SH-SY5Y (cell line): ENCODE measurements around the gene BACH2.

Experiments used
- GATA2 ChIP-seq: IDR thresholded peaks from 2 replicates; pipeline ENCODE4 v1.6.1; 2011; ENCODE audit warnings: mild to moderate bottlenecking, low read depth, low read length
- GATA3 ChIP-seq: IDR thresholded peaks from 2 replicates; pipeline ENCODE4 v1.6.1; 2011; ENCODE audit warnings: low read depth, mild to moderate bottlenecking, low read length, moderate library complexity

DNA sequence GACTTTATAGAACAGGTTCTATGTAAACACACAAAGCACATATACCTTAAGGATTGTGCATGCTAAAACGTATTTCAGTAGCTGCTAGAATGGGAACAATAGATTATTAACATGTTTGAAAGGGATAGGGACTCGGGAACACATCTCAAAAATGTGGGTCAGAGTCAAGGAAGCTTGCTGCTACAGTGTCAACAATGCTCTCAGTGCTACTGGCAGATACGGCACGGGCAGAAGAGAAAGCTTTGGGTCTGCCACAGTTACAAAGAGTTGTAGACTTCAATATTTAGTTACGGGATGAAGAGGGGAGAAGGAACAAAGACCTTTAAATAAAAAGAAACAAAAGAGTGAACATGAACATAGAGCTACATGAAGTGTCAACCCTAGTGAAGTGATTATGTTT is 170.5 kb downstream of the BACH2 start:
- no peak for TF ChIP-seq GATA2
- no peak for TF ChIP-seq GATA3
